SK-N-SH (cell line): ENCODE data around the gene TGIF1. TPM values are rescaled to one million over a fixed set of nuclear protein-coding genes. Genes with fewer than 3 reads are reported as not detected.

Source experiments
- CTCF ChIA-PET: fragments of 300-600, 350-600 bp; formaldehyde crosslinking; extraction: SDS; loops from one replicate; lab custom pipeline; 2021; lab: Yijun Ruan, JAX
- POLR2A ChIA-PET: fragments of 350-600 bp; sonication (Branson Sonifier 250); formaldehyde crosslinking; extraction: SDS; loops from one replicate; lab custom pipeline; 2020; ENCODE audit warnings: antibody characterized with exemption, inconsistent platforms; lab: Yijun Ruan, JAX
- DNase-seq: peaks from one replicate; pipeline ENCODE4 v3.0.0; 2012
- H2AFZ ChIP-seq: fragments of 200-600 bp; sonication (generic); 2 replicates; pipeline ENCODE4 v1.8.1; 2016; ENCODE audit warnings: antibody characterized with exemption, mild to moderate bottlenecking, low read depth
- H3F3A ChIP-seq: fragments of 200-600 bp; sonication (generic); replicated peaks from 2 replicates; pipeline ENCODE3; 2016; ENCODE audit warnings: antibody characterized with exemption, mild to moderate bottlenecking; ENCODE audit not compliant: insufficient read depth
- H3K27ac ChIP-seq, 2 experiments: fragments of 200-500 bp in 1 of 2; fragments of 200-600 bp in 1 of 2; sonication (Bioruptor generic) in 1 of 2; sonication (generic), shearing (Covaris generic) in 1 of 2; 2 replicates each; pipeline versions ENCODE4 v1.5.1 to v1.6.1; 2014 to 2016; ENCODE audit warnings: low read depth in 2 of 2, inconsistent platforms in 1 of 2, low read length in 1 of 2, mild to moderate bottlenecking in 1 of 2, mixed read lengths in 1 of 2
- H3K27me3 ChIP-seq: fragments of 200-600 bp; sonication (generic), shearing (Covaris generic); 2 replicates; pipeline ENCODE4 v1.6.1; 2016; ENCODE audit warnings: mixed run types; ENCODE audit not compliant: insufficient read depth
- H3K36me3 ChIP-seq, 2 experiments: fragments of 200-500 bp in 1 of 2; fragments of 200-600 bp in 1 of 2; sonication (Bioruptor generic) in 1 of 2; sonication (generic) in 1 of 2; replicated peaks in 1 of 2; 2 replicates each; pipeline versions ENCODE3 to v1.5.1; 2014 to 2016; ENCODE audit warnings: low read length in 1 of 2, mild to moderate bottlenecking in 1 of 2; ENCODE audit not compliant: insufficient read depth in 2 of 2, control insufficient read depth in 1 of 2
- H3K4me1 ChIP-seq, 2 experiments: fragments of 200-500 bp in 1 of 2; fragments of 200-600 bp in 1 of 2; sonication (Bioruptor generic) in 1 of 2; sonication (generic), shearing (Covaris generic) in 1 of 2; 2 replicates each; pipeline versions ENCODE4 v1.5.1 to v1.6.1; 2014 to 2016; ENCODE audit warnings: low read depth in 1 of 2, low read length in 1 of 2, mixed run types in 1 of 2; ENCODE audit not compliant: insufficient read depth in 2 of 2, control insufficient read depth in 1 of 2
- H3K4me2 ChIP-seq: fragments of 200-600 bp; sonication (generic), shearing (Covaris generic); 2 replicates; pipeline ENCODE4 v1.6.1; 2017; ENCODE audit warnings: mixed run types
- H3K4me3 ChIP-seq, 2 experiments: fragments of 200-500 bp in 1 of 2; fragments of 200-600 bp in 1 of 2; sonication (Bioruptor generic) in 1 of 2; sonication (generic), shearing (Covaris generic) in 1 of 2; 2 replicates each; pipeline versions ENCODE4 v1.5.1 to v1.8.1; 2014 to 2016; ENCODE audit warnings: low read depth in 2 of 2, inconsistent platforms in 1 of 2, low read length in 1 of 2, mild to moderate bottlenecking in 1 of 2, mixed read lengths in 1 of 2, moderate library complexity in 1 of 2
- H3K79me2 ChIP-seq: fragments of 200-600 bp; sonication (generic); 2 replicates; pipeline ENCODE4 v1.8.1; 2017; ENCODE audit warnings: mild to moderate bottlenecking; ENCODE audit not compliant: insufficient read depth
- H3K9ac ChIP-seq: fragments of 200-600 bp; sonication (generic); 2 replicates; pipeline ENCODE4 v1.6.1; 2017; ENCODE audit warnings: mixed run types
- H3K9me2 ChIP-seq: fragments of 200-600 bp; sonication (generic); 2 replicates; pipeline ENCODE4 v1.6.1; 2017; ENCODE audit warnings: mixed run types
- H3K9me3 ChIP-seq: fragments of 200-600 bp; sonication (generic); 2 replicates; pipeline ENCODE4 v1.6.1; 2017; ENCODE audit warnings: mixed run types, mild to moderate bottlenecking, moderate library complexity
- H4K20me1 ChIP-seq: fragments of 200-600 bp; sonication (generic); 2 replicates; pipeline ENCODE4 v1.6.1; 2017; ENCODE audit warnings: mild to moderate bottlenecking, mixed run types; ENCODE audit not compliant: insufficient read depth
- CHD2 ChIP-seq: fragments of 150-350 bp; IDR thresholded peaks from 2 replicates; pipeline ENCODE4 v1.6.1; 2018; ENCODE audit warnings: low read length; ENCODE audit not compliant: partially characterized antibody
- ELF1 ChIP-seq: IDR thresholded peaks from 2 replicates; pipeline ENCODE4 v1.4.0; 2012
- FOSL2 ChIP-seq: IDR thresholded peaks from 2 replicates; pipeline ENCODE4 v1.4.0; 2012; ENCODE audit warnings: low read depth, mild to moderate bottlenecking, moderate library complexity, borderline replicate concordance
- FOXM1 ChIP-seq: IDR thresholded peaks from 2 replicates; pipeline ENCODE4 v1.4.0; 2012; ENCODE audit warnings: low read depth, mild to moderate bottlenecking
- MEF2A ChIP-seq: IDR thresholded peaks from 2 replicates; pipeline ENCODE4 v1.4.0; 2012; ENCODE audit warnings: low read depth, borderline replicate concordance
- MXI1 ChIP-seq: IDR thresholded peaks from 2 replicates; pipeline ENCODE4 v1.6.1; 2012; ENCODE audit warnings: mild to moderate bottlenecking, low read depth, low read length, improper control_type of control experiment
- NRF1 ChIP-seq: IDR thresholded peaks from 2 replicates; pipeline ENCODE4 v1.6.1; 2012; ENCODE audit warnings: low read depth, mild to moderate bottlenecking, low read length
- POLR2AphosphoS5 ChIP-seq: IDR thresholded peaks from 2 replicates; pipeline ENCODE4 v1.6.1; 2012; ENCODE audit warnings: low read depth, low read length
- RAD21 ChIP-seq: IDR thresholded peaks from 2 replicates; pipeline ENCODE4 v1.6.1; 2012; ENCODE audit warnings: mild to moderate bottlenecking, low read length
- RFX5 ChIP-seq: IDR thresholded peaks from 2 replicates; pipeline ENCODE4 v1.6.1; 2012; ENCODE audit warnings: mild to moderate bottlenecking, improper control_type of control experiment, low read length
- RXRA ChIP-seq: IDR thresholded peaks from 2 replicates; pipeline ENCODE4 v1.4.0; 2012; ENCODE audit warnings: low read depth, mild to moderate bottlenecking, borderline replicate concordance
- SIN3A ChIP-seq: IDR thresholded peaks from 2 replicates; pipeline ENCODE4 v1.6.1; 2012; ENCODE audit warnings: low read depth, mild to moderate bottlenecking, low read length, moderate library complexity, borderline replicate concordance
- SMC3 ChIP-seq: IDR thresholded peaks from 2 replicates; pipeline ENCODE4 v1.6.1; 2012; ENCODE audit warnings: low read depth, low read length, improper control_type of control experiment
- TAF1 ChIP-seq: IDR thresholded peaks from 2 replicates; pipeline ENCODE4 v1.6.1; 2012; ENCODE audit warnings: low read depth, mild to moderate bottlenecking, low read length, moderate library complexity, borderline replicate concordance
- TEAD4 ChIP-seq: IDR thresholded peaks from 2 replicates; pipeline ENCODE4 v1.4.0; 2012; ENCODE audit warnings: mild to moderate bottlenecking, borderline replicate concordance; ENCODE audit not compliant: insufficient read depth
- WGBS: methylation state at CpG from one replicate; pipeline ENCODE4 v1.1.6; 2017; ENCODE audit warnings: low lambda C conversion rate; 5-methylcytosine and 5-hydroxymethylcytosine counted together
- polyA plus RNA-seq, 3 experiments: library from polyadenylated mRNA; depleted of rRNA; stranded (reverse); fragments of >200 nt; gene quantifications; 2 replicates each; pipeline ENCODE4 v1.2.3, GENCODE V29; 2012
- TF ChIP-seq, protein P1 (sequence below): fragments of 200-600 bp; sonication (generic); IDR thresholded peaks from 2 replicates; pipeline ENCODE4 v1.6.1; 2017; ENCODE audit warnings: antibody characterized with exemption, mild to moderate bottlenecking, moderate library complexity
- TF ChIP-seq, protein P2 (sequence below): fragments of 150-350 bp; IDR thresholded peaks from 2 replicates; pipeline ENCODE4 v1.6.1; 2016; ENCODE audit warnings: mild to moderate bottlenecking, low read depth, low read length
- TF ChIP-seq, protein P3 (sequence below): IDR thresholded peaks from 2 replicates; pipeline ENCODE4 v1.6.1; 2012; ENCODE audit warnings: mild to moderate bottlenecking, low read depth, low read length, moderate library complexity
- TF ChIP-seq, protein P4 (sequence below): fragments of 150-350 bp; IDR thresholded peaks from 2 replicates; pipeline ENCODE4 v1.6.1; 2017; ENCODE audit warnings: antibody characterized with exemption, low read length, low read depth, borderline replicate concordance

The TGIF1 gene
- polyA plus RNA-seq, 1 of the 3 experiments (the other 2 are of a cell fraction): 113 TPM

DNA sequence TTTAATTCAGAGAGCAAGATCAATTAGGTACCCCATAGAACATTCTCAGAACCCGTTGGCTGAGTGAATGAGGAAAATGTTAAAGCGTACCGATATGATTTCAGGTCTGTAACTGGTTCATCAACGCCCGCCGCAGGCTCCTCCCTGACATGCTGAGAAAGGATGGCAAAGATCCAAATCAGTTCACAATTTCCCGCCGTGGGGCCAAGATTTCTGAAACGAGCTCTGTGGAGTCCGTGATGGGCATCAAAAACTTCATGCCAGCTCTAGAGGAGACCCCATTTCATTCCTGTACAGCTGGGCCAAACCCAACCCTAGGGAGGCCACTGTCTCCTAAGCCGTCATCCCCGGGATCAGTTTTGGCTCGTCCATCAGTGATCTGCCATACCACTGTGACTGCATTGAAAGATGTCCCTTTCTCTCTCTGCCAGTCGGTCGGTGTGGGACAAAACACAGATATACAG, 7.3 kb downstream of the TGIF1 start:
- no peak overlapping the region for H3K9ac ChIP-seq
- H3K9me3 ChIP-seq: 0 out of 2 replicates have a peak, but pooled peaks cover 12% of the 10 kb centered on the region
- H3K9me2 ChIP-seq: no peaks in the 10 kb centered on the region
- H3K4me2 ChIP-seq: no peak overlapping the region
- peaks cover 45% of the 10 kb centered on the region for H3F3A ChIP-seq
- no peak overlapping the region for H3K4me3 ChIP-seq
- H3K4me1 ChIP-seq: peaks cover 27 to 38% of the 10 kb centered on the region in 2 experiments; a peak in 3 of 4 replicates
- H3K79me2 ChIP-seq: peaks cover 90% of the 10 kb centered on the region
- ChIA-PET CTCF (interaction anchor here (1.2 to 2.7 kb wide), 4 partner anchors 25 to 209 kb away, joined by 5 to 12 read pairs (median 6); no protein-coding TSS in a partner anchor), POLR2A (no interaction called here)
- TF ChIP-seq NRF1: no peak
- no peak for TF ChIP-seq TAF1
- TF ChIP-seq, protein P1, sequence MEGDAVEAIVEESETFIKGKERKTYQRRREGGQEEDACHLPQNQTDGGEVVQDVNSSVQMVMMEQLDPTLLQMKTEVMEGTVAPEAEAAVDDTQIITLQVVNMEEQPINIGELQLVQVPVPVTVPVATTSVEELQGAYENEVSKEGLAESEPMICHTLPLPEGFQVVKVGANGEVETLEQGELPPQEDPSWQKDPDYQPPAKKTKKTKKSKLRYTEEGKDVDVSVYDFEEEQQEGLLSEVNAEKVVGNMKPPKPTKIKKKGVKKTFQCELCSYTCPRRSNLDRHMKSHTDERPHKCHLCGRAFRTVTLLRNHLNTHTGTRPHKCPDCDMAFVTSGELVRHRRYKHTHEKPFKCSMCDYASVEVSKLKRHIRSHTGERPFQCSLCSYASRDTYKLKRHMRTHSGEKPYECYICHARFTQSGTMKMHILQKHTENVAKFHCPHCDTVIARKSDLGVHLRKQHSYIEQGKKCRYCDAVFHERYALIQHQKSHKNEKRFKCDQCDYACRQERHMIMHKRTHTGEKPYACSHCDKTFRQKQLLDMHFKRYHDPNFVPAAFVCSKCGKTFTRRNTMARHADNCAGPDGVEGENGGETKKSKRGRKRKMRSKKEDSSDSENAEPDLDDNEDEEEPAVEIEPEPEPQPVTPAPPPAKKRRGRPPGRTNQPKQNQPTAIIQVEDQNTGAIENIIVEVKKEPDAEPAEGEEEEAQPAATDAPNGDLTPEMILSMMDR: no peak
- no peak for TF ChIP-seq FOSL2
- no peak for TF ChIP-seq ELF1
- TF ChIP-seq CHD2: no peak
- TF ChIP-seq TEAD4: no peak
- TF ChIP-seq, protein P2, sequence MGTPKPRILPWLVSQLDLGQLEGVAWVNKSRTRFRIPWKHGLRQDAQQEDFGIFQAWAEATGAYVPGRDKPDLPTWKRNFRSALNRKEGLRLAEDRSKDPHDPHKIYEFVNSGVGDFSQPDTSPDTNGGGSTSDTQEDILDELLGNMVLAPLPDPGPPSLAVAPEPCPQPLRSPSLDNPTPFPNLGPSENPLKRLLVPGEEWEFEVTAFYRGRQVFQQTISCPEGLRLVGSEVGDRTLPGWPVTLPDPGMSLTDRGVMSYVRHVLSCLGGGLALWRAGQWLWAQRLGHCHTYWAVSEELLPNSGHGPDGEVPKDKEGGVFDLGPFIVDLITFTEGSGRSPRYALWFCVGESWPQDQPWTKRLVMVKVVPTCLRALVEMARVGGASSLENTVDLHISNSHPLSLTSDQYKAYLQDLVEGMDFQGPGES: no peak
- no peak for TF ChIP-seq RFX5
- TF ChIP-seq SIN3A: no peak
- no peak for TF ChIP-seq MEF2A
- no peak for TF ChIP-seq RXRA
- TF ChIP-seq SMC3: no peak
- no peak for TF ChIP-seq RAD21
- TF ChIP-seq, all 33 proteins: peak for 0
- H3K36me3 ChIP-seq: peaks cover 54 to 61% of the 10 kb centered on the region in 2 experiments
- 77% methylated on average over 13 of the region's 15 CpGs for WGBS
- H3K27me3 ChIP-seq: no peaks in the 10 kb centered on the region
- H3K27ac ChIP-seq: no peak overlapping the region
- H4K20me1 ChIP-seq: peaks cover 26% of the 10 kb centered on the region
- no peak overlapping the region for H2AFZ ChIP-seq
- no peak for DNase-seq

DNA sequence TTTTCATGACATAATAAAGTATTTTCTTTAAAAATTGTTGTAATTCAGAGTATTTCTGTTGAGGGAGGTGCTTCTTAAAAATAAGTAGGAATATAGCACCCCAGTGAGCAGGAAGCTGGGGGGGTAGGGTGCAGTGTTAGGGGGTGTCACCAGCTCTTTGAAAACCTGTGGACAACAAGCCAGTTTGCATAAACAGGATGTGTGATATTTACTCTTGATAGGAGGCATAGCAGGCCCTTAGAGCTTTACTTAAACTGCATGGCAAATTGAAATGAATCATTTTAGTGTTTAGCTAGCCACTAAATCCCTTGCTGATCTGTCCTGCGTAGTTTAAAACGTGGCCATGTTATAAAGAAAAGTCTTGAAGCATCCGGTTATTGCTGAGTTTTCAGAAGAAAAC, 8.4 kb downstream of the TGIF1 start:
- Histone ChIP-seq H3K27me3 (no peaks in the 10 kb centered on the region), H3K9ac (no peak overlapping the region), H2AFZ (no peak overlapping the region), H3K79me2 (peaks cover 79% of the 10 kb centered on the region), H4K20me1 (peaks cover 26% of the 10 kb centered on the region), H3K4me1 (peaks cover 18 to 36% of the 10 kb centered on the region in 2 experiments; a peak in 3 of 4 replicates), H3K36me3 (peaks cover 54 to 65% of the 10 kb centered on the region in 2 experiments), H3K4me2 (no peak overlapping the region), H3K4me3 (no peak overlapping the region; a peak in 1 of 4 replicates), H3K9me3 (0 out of 2 replicates have a peak, but pooled peaks cover 12% of the 10 kb centered on the region), H3F3A (peaks cover 47% of the 10 kb centered on the region), H3K27ac (no peak overlapping the region; a peak in 1 of 4 replicates), H3K9me2 (no peaks in the 10 kb centered on the region)
- ChIA-PET CTCF (interaction anchor here (1.4 to 2.7 kb wide), 2 partner anchors 24 to 127 kb away, joined by 5 to 12 read pairs; no protein-coding TSS in a partner anchor), POLR2A (interaction anchor here (0.8 kb wide), 1 partner anchor 8 kb away, joined by 3 read pairs; no protein-coding TSS in a partner anchor)
- DNase-seq: no peak
- 69% methylated on average over 3 of the region's 3 CpGs for WGBS
- no peak for TF ChIP-seq ELF1
- TF ChIP-seq, protein P3, sequence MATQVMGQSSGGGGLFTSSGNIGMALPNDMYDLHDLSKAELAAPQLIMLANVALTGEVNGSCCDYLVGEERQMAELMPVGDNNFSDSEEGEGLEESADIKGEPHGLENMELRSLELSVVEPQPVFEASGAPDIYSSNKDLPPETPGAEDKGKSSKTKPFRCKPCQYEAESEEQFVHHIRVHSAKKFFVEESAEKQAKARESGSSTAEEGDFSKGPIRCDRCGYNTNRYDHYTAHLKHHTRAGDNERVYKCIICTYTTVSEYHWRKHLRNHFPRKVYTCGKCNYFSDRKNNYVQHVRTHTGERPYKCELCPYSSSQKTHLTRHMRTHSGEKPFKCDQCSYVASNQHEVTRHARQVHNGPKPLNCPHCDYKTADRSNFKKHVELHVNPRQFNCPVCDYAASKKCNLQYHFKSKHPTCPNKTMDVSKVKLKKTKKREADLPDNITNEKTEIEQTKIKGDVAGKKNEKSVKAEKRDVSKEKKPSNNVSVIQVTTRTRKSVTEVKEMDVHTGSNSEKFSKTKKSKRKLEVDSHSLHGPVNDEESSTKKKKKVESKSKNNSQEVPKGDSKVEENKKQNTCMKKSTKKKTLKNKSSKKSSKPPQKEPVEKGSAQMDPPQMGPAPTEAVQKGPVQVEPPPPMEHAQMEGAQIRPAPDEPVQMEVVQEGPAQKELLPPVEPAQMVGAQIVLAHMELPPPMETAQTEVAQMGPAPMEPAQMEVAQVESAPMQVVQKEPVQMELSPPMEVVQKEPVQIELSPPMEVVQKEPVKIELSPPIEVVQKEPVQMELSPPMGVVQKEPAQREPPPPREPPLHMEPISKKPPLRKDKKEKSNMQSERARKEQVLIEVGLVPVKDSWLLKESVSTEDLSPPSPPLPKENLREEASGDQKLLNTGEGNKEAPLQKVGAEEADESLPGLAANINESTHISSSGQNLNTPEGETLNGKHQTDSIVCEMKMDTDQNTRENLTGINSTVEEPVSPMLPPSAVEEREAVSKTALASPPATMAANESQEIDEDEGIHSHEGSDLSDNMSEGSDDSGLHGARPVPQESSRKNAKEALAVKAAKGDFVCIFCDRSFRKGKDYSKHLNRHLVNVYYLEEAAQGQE: no peak
- no peak for TF ChIP-seq FOXM1
- no peak for TF ChIP-seq NRF1
- TF ChIP-seq RXRA: no peak
- no peak for TF ChIP-seq SMC3
- TF ChIP-seq MEF2A: no peak
- no peak for TF ChIP-seq RFX5
- no peak for TF ChIP-seq POLR2AphosphoS5
- TF ChIP-seq FOSL2: no peak
- TF ChIP-seq, protein P4, sequence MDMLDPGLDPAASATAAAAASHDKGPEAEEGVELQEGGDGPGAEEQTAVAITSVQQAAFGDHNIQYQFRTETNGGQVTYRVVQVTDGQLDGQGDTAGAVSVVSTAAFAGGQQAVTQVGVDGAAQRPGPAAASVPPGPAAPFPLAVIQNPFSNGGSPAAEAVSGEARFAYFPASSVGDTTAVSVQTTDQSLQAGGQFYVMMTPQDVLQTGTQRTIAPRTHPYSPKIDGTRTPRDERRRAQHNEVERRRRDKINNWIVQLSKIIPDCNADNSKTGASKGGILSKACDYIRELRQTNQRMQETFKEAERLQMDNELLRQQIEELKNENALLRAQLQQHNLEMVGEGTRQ: no peak
- TF ChIP-seq MXI1: no peak
